Stimulated activated CD8-positive, alpha-beta memory T cell treated with anti-CD3 and anti-CD28 coated beads, Interleukin-12 subunit alpha, Interleukin-12 subunit beta, amount 100 ng/mL, for 4 hours (primary cell): ENCODE results near the gene ANKRD33B.
"Not testable (repeated sequence)": the region's sequence is repeated elsewhere in the genome, so short reads cannot be mapped to it uniquely, and the experiment has no call there.

ENCODE experiments used
- DNase-seq: peaks from one replicate; pipeline ENCODE4 v3.0.0-alpha.2; 2020; ENCODE audit warnings: low read depth

Gene ANKRD33B

DNA sequence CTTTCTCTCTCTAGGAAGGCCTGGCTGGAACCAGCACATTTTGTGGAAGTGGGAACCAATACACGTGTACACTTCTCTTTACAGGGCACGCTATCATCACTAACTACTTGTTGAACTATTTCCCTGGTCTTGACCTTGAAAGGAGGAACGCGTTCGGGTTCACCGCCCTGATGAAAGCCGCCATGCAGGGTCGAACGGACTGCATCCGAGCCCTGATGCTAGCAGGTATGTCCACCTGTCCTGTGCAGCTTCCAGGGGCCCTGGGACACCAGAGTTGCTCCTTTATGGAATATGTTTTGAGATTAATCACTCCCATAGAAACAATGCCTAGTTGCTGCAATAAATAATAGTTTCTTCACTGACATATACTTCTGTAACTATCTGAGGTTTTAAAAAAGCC lies 74.1 kb downstream of the ANKRD33B start:
- no peak for DNase-seq

DNA sequence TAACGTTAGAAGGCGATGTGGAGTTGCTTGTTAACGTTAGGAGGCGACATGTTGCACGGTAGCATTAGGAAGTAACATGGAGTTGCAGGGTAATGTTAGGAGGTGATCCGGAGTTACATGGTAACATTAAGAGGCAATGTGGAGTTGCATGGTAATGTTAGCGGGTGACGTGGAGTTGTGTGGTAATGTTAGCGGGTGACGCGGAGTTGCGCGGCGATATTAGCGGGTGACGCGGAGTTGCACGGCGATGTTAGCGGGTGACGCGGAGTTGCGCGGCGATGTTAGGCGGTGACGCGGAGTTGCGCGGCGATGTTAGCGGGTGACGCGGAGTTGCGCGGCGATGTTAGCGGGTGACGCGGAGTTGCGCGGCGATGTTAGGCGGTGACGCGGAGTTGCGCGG lies 74.9 kb downstream of the ANKRD33B start:
- DNase-seq = not testable (repeated sequence)

DNA sequence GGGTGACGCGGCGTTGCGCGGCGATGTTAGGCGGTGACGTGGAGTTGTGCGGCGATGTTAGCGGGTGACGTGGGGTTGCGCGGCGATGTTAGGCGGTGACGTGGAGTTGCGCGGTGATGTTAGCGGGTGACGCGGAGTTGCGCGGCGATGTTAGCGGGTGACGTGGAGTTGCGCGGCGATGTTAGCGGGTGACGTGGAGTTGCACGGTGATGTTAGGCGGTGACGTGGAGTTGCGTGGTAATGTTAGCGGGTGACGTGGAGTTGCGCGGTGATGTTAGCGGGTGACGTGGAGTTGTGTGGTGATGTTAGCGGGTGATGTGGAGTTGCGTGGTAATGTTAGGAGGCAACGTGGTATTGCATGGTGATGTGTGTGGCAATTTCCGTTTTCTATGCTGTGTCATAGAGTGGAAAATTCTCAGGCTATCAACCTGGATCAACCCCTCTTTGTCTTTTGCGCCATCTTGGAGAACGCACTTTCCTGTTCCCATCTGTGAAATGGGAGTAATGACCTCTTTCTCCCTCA lies 76.0 kb downstream of the ANKRD33B start:
- DNase-seq = no peak

DNA sequence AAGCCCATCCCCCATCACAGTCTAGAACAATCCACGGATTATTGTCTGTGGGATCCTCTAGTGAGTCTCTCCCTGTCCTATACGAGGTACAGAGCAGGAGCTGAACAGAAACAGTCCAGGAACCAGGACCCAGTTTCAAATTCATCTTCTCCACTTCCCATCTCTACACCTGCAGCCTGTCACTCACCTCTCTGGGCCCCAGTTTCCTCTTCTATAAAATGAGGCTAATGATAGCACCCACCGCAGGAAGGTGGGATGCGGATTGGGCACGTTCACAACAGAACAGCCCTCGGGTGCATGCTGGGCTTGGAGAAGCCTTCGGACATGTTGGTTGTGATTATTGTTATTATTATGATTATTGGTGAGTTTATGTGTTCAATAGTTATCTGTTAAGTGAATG lies 78.5 kb downstream of the ANKRD33B start:
- no peak for DNase-seq

DNA sequence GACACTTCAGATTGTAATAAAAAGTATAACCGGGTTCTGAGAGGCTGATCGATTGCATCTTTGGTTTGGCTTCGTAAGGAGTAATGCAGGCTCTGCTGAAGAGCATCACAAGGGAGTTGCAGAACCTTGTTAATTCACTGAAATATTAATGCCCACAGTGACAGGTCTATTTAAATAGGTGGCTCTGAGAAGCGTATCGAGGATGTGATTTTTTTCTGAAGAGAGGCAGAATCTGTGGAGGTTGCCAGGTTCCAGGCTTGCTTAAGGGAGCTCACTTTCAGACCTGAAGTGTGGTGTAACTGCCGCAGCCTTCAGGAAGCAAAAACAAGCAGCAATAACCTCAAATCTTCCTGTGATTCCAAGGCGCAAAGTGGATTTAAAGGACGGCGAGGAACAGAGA lies 80.3 kb downstream of the ANKRD33B start:
- DNase-seq = no peak

DNA sequence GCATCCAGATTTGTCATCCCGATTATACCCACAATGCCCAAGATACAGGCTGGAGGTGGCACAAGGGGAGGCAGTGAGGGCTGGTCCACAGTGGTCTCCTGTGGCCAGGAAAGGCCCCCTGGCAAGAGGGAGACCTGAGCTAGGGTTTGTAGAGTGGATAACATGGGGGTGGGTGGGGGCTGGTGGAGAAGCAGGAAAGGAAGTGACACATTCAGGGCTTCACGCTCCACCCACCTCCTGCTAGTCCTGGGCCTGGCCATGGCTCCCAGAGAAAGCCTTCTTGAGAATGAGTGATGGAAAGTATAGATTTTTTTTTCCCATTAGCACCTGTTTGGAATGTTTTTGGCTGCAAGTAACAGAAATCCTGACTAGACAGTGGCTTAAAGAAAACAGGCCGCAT lies 81.3 kb downstream of the ANKRD33B start:
- DNase-seq = no peak

DNA sequence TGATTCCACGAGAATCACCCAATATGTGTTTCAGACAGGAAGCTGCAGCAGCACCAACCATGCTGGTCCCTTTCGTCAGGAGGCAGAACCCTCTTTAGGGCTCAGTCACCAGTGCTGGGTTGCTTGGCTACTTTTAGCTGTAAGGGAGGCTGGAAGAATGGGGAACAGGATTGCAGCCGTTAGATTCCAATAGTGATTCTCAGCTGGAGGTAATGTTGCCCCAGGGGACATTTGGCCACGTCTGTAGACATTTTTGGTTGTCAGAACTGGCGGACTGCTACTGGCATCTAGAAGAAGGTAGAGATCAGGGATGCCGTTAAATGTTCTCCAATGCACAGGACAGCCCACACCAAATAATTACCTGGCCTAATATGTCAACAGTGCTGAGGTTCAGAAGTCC lies 81.8 kb downstream of the ANKRD33B start:
- no peak for DNase-seq

DNA sequence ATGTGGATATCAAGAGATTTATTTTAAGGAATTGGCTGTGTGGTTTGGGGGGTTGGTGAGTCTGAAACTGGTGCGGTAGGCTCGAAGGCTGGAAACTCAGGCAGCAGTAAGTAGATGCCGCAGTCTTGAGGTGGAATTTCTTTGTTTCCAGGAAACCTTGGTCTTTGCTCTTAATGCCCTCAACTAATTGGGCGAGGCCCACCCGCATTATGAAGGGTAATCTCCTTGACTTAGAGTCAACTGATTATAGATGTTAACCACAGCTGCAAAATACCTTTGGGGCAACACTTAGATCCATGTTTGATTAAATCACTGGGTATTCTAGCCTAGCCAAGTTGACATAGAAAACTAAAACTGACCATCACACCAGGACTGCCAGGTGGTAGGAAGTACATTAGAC lies 83.8 kb downstream of the ANKRD33B start:
- no peak for DNase-seq

DNA sequence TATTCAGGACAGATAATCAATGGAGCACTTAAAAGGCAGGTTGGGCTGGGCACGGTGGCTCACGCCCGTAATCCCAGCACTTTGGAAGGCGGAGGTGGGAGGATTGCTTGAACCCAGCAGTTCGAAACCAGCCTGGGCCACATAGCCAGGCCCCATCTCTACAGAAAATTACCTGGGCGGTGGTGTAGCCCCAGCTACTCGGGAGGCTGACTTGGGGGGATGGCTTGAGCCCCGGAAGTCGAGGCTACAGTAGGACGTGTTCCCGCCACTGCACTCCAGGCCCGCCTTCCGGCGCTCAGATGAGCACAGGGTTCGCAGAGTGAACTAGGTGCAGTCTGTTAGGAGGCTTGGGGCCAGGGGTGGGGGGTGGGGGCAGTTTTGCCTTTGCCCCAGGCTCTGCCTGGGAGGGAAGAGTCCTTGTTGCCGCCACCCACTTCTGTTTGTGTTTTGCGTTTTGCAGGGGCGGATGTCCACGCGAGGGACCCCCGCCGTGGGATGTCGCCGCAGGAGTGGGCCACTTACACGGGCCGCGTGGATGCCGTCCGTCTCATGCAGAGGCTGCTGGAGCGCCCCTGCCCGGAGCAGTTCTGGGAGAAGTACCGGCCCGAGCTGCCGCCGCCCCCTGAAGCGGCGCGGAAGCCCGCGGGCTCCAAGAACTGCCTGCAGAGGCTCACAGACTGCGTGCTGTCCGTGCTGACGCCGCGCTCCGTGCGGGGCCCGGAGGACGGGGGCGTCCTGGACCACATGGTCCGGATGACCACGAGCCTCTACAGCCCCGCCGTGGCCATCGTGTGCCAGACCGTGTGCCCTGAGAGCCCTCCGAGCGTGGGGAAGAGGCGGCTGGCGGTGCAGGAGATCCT lies 85.2 kb downstream of the ANKRD33B start:
- DNase-seq = no peak

DNA sequence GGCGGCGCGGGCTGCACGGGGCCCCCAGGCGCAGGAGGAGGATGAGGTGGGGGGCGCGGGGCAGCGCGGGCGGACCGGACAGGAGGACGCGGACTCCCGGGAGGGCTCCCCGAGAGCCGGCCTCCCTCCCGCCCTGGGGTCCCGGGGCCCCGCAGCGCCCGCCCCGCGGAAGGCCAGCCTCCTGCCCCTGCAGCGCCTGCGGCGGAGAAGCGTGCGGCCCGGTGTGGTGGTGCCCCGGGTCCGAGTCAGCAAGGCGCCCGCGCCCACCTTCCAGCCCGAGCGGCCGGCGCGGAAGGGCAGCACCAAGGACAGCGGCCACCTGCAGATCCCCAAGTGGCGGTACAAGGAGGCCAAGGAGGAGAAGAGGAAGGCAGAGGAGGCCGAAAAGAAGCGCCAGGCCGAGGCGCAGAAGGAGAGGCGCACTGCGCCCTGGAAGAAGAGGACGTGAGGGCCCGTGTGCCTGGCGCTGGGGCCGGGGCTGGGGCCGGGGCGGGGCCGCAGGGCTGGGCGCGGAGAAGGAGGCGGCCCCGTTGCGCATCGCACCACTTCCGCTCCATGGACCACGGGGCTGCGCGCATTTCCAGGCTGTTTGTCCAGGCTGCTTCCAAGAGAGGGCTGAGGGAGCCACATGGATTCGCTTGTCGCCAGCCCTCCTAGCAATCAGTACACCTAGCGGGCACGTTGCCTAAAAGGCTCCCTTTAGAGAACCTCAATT lies 86.0 kb downstream of the ANKRD33B start:
- no peak for DNase-seq

DNA sequence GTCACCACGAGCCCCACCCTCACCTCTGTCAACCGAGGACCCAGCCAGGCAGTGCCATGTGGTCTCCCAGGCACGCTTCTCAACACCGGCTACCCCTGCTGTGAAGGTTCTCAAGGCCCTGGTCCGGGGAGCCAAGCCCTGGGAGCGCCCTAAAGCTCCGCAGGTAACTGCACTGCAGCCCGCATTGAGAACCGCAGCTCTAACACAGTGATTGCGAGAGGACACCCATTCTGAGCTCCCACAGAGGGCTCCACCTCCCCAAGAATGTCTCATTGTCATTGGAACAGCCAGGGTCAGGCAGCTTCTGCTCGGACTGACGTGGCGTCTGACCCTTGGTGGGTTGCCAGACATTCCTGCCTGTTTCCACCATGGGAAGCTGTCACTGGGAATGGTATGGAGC lies 88.3 kb downstream of the ANKRD33B start:
- DNase-seq = no peak

DNA sequence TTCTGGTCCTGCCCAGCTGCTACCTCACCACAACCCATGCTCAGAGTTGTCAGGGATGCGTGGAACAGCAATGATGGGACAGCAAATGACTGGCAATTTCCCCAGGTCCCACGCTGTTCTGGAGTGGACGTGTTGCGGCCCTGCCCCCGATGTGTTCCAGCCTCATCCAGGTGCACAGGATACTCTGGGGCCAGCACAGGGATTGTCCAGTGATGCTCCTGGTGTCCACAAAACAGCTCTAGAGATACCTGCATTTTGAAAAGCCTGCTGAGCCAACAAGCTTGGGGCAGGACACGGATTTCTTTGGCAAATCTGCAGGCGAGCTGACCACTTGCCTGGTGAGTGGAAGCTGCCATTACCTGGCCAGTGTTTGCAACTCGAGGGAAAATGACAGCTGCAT lies 88.7 kb downstream of the ANKRD33B start:
- DNase-seq = no peak

DNA sequence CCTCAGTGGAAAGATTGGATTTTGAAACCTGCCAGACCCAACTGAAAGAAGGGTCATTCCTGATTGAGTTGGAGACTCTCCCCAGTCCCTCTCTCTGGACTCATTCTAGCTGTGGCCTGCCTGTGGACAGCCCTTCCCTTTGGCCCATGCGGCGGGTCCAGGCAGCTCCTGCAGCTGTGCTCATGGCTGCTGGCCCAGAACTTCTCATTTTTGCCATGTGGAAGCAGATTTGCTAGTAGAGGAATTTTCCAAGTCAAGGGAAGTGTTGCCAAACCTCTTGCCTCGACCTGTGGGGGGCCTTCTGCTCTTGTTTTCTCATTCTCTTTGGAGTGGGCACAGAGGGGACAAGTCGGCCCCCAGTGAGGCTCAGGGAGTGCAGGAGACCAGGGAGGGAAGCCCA lies 89.2 kb downstream of the ANKRD33B start:
- DNase-seq = no peak

DNA sequence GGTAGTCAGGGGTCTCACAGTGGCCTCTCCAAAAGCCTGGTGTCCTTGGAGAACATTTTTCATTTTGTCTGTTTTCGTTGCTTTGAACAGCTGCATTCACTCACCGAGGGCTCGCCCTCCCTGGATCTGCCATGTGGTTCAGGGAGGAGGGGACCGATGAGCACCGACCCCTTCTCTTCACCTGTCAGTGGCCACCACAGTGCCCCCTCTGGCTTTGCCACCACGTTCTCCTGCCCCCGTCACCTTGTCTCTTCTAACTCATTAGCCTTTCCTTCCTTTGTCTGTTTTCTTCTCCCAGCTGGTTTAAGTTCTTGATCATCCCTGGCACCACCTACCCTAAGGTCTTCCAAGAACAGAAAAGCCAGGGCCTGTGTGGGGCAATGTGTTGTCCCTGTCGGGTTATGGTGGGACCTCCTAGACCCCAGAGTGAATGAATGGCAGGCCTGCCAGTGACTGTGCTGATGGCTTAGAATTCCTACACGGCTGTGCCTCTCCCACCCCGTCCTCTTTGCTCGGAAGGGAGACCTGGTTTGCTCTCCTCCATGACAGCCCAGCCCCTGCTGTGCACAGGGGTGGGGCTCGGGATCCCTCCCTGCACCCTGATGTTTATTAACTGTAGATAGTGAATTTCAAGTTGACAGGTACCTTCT lies 90.0 kb downstream of the ANKRD33B start:
- DNase-seq = no peak

DNA sequence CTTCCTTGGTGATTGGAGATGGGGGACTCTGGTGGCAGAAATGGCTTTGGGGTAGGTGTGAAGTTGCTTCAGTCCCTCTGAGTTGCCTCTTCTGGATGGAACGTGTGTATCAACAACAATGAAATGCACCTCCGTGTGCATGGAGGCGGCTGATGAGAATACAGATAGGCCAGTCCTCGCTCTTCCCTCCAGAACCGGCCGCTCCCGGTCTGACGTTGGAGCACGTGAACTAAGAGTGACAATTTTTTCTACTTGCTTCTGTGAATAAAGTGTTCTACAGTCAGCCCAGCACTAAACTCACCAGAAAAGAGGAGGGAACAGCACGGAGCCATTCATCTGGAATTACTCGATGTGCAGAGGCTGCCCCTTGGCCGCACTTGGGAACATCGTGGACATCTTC lies 90.7 kb downstream of the ANKRD33B start:
- DNase-seq = no peak

DNA sequence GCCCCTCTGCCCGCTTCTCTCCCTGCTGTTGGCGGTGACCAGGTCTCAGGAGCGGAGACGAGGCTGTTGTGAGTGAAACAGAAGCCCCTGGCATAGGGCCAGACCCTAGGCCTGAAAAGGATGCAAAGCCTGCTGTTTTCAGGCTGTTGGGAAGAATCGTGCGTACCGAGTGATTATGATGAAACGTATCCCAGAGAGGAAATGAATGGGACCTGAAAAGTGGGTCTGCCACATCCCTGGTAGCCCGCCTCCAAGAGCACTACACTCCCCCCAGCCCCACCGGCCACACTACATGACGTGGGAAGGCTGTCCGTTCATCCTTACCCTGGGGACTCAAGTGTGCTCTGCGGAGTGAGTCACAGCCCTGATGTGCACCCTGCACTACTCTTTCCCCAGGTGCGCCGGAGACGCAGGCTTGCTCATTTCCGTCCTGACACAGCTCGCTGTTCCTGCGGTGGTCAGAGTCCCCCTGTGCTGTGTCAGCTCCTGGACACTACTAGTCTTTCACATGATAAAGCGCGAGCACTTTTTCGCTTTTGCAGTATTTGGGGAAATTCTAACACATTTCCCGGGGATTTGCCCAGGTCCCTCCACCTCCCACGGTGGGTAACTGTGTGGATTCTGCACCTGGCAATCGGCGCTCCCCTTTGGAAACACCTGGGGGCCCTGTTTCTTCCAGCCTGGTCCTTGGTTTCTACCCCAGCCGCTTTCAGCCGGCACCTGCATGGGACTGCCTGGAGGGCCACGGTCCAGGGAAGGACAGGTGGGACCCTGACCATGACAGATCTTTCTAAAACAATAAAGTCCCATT lies 91.5 kb downstream of the ANKRD33B start:
- DNase-seq = no peak

DNA sequence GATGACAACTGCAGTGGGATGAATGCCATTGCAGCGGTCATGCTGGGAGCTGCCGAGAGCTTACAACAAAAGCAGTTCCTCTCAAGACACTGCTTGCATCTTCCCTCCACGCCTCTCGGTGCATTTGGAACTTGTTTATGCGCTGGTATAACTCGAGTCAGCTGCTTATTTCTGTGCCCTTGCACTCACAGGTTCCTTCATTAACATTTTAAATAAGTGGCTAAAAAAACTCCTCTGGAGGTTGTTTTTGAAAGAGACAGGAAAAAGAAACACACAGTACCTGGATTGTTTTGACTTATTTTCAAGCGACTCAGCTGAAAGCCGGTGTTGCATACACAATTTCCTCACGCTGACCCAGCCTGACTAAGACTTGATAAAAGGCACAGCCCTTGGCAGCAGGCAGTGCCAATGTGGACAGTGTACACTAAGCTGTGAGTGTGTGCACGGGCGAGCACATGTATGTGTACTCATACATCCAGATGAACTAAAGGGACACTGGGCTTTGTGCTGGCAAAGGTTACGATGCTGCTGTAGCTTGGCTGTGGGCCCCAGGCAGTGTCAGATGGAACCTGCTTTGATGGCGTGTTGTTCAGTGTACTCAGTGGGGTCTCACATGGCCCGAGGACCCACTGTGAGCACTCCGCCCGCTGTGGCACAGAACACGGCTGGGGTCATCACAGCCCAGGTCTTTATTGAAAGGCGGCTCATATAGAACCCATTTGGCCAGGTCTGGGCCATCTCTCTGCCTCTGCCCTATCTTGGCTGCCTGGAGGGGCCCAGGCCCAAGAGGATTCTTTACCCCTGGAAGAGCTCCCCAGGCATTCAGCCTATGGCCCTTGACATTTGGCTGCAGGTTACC lies 92.3 kb downstream of the ANKRD33B start:
- DNase-seq = no peak

DNA sequence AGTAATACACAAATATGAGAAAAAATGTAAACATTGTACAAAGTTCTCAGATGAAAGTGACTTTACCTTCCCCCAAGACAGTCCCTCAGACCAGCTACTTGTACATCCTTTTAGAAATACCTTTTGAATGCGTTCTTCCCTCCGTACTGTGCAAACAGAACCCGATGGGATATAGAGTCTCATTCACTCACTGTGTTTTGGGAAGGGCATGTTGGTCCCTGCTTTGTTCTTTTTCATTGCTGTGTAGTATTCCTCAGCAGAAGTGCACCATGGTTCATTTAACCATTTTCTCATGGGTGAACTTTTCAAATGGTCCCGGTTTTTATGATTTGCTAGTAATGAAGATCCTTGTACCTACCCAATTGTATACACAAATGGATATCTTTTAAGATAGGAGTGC lies 94.4 kb downstream of the ANKRD33B start:
- no peak for DNase-seq

DNA sequence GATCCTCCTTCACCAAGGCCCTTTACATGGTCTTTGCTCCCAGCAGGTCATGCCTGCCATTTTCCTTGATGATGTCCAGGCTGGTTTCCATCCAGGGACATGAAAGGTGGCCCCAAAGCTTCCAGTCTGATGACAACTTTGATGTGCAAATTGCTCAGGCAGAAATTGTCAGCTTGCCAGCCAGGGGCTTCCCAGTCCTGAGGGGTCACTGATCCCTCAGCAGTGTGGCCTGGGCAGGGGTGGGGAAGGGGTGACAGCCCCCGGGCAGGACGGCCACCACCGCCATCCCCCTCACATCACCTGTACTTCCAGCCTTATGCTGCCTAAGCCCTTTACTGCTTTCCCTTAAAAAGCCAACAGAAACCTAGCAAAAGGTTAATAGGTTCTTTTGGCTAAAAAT lies 96.3 kb downstream of the ANKRD33B start:
- DNase-seq = no peak

DNA sequence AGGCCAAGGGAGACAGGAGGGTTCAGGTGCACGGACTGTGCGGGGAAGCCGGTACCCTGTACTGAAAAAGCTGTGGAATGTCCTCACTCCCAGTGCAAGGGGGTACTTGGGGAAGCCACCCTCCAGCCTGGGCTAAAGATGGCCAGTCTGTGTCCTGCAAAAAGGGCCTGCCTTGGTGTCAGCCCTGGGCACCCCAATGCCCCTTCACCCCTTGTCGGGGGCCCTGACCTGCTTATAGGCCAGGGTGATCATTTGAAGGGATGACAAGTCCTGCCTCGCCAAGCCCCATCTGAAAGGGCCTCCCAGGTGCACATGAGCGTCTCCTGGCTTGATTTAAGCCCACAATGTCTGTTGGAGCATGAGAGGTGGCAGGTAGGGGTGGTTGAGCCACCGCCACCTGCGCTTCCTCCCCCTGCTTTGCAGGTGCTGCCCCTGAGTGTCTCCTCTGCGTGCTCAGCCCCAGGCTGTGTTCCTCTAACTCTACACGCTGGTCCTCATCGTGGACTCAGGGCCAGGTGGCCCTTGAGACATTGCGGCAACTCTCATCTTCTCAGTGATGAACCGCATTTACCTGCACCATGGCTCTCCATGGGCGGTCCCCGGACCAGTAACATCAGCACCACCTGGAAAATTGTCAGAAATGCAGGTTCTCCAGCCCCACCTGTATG lies 97.0 kb downstream of the ANKRD33B start:
- no peak for DNase-seq

DNA sequence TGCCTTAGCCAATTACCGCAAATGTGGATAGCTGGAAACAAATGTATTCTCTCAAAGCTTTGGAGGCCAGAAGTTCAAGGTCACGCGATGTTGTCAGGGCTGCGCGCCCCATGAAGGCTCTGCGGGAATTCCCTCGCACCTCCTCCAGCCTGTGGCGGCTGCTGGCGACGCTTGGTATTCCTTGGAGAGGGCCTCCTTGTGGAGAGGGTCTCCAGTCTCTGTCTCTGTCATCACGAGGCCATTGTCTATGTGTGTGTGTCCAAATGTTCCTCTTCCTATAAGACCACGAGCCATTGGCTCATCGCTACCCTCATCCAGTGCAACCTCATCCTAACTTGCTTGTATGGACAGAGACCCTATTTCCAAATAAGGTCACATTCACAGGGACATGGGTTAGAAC lies 97.5 kb downstream of the ANKRD33B start:
- no peak for DNase-seq
